H1 (cell line): ENCODE data around the gene SNX7. TPM values are rescaled to one million over a fixed set of nuclear protein-coding genes. Genes with fewer than 3 reads are reported as not detected.

Experiments
- CTCF ChIA-PET: fragments of 300-600 bp; sonication (Branson Sonifier 250); formaldehyde crosslinking; loops from one replicate; lab custom pipeline; 2021; ENCODE audit not compliant: partially characterized antibody; lab: Charles Lee
- POLR2A ChIA-PET: fragments of 300-600 bp; sonication (Branson Sonifier 250); formaldehyde crosslinking; loops from one replicate; lab custom pipeline; 2021; ENCODE audit warnings: inconsistent platforms; ENCODE audit not compliant: partially characterized antibody; lab: Charles Lee
- DNase-seq, 2 experiments: peaks; one replicate each; pipeline versions ENCODE4 v3.0.0 to v3.0.0-alpha.2; 2010 to 2022; ENCODE audit warnings: low spot score in 2 of 2, low read depth in 1 of 2, mixed read lengths in 1 of 2
- FAIRE-seq: peaks from 2 replicates; lab custom pipeline; 2011; peaks lifted over from hg19 to GRCh38; lab: Jason Lieb, UNC
- H2AFZ ChIP-seq: 2 replicates; pipeline ENCODE4 v1.8.1; 2012; ENCODE audit warnings: low read length, inconsistent platforms
- H2AK5ac ChIP-seq: 2 replicates; pipeline ENCODE4 v1.6.1; 2013; ENCODE audit warnings: low read depth, low read length
- H2BK120ac ChIP-seq: replicated peaks from 2 replicates; pipeline ENCODE3; 2013; ENCODE audit warnings: low read depth, low read length, inconsistent platforms
- H2BK12ac ChIP-seq: 2 replicates; pipeline ENCODE4 v1.6.1; 2013; ENCODE audit warnings: low read depth, low read length
- H2BK15ac ChIP-seq: 2 replicates; pipeline ENCODE4 v1.6.1; 2013; ENCODE audit warnings: low read length
- H2BK20ac ChIP-seq: 2 replicates; pipeline ENCODE4 v1.6.1; 2013; ENCODE audit warnings: low read length
- H2BK5ac ChIP-seq: 2 replicates; pipeline ENCODE4 v1.6.1; 2013; ENCODE audit warnings: low read depth, low read length
- H3K14ac ChIP-seq: 2 replicates; pipeline ENCODE4 v1.6.1; 2013; ENCODE audit warnings: inconsistent platforms; ENCODE audit not compliant: insufficient read length
- H3K18ac ChIP-seq: 2 replicates; pipeline ENCODE4 v1.6.1; 2013; ENCODE audit warnings: low read length; ENCODE audit errors: extremely low read depth
- H3K23ac ChIP-seq: 2 replicates; pipeline ENCODE4 v1.6.1; 2013; ENCODE audit warnings: inconsistent platforms; ENCODE audit not compliant: insufficient read length
- H3K23me2 ChIP-seq: 2 replicates; pipeline ENCODE4 v1.6.1; 2013; ENCODE audit warnings: low read depth, low read length
- H3K27ac ChIP-seq: 2 replicates; pipeline ENCODE4 v1.6.1; 2011; ENCODE audit warnings: low read depth, low read length, inconsistent platforms
- H3K27me3 ChIP-seq, 4 experiments: replicated peaks in 1 of 4; 1 replicate in 1 of 4; 2 replicates in 3 of 4; pipeline versions ENCODE4 v1.6.1 to v1.8.1; 2011 to 2013; ENCODE audit warnings: low read length in 3 of 4, mild to moderate bottlenecking in 3 of 4, inconsistent platforms in 2 of 4, mixed read lengths in 2 of 4, moderate library complexity in 1 of 4; ENCODE audit not compliant: control insufficient read depth in 3 of 4, insufficient read depth in 3 of 4; ENCODE audit errors: extremely low read depth in 1 of 4
- H3K36me3 ChIP-seq, 4 experiments: 2 replicates each; pipeline versions ENCODE4 v1.6.1 to v1.8.1; 2011 to 2013; ENCODE audit warnings: mild to moderate bottlenecking in 4 of 4, low read length in 3 of 4, moderate library complexity in 2 of 4, control low read depth in 1 of 4, inconsistent platforms in 1 of 4; ENCODE audit not compliant: insufficient read depth in 4 of 4, control insufficient read depth in 2 of 4
- H3K4ac ChIP-seq: replicated peaks from 2 replicates; pipeline ENCODE3; 2013; ENCODE audit warnings: low read length, low read depth, mixed read lengths, inconsistent platforms; ENCODE audit not compliant: insufficient read length
- H3K4me1 ChIP-seq, 4 experiments: replicated peaks in 1 of 4; 1 replicate in 1 of 4; 2 replicates in 3 of 4; pipeline versions ENCODE4 v1.6.1 to v1.8.1; 2011 to 2013; ENCODE audit warnings: low read length in 3 of 4, inconsistent platforms in 2 of 4, mixed read lengths in 1 of 4; ENCODE audit not compliant: insufficient read depth in 4 of 4, control insufficient read depth in 3 of 4
- H3K4me2 ChIP-seq, 2 experiments: 2 replicates each; pipeline versions ENCODE4 v1.6.1 to v1.8.1; 2011 to 2013; ENCODE audit warnings: low read depth in 2 of 2, low read length in 2 of 2, control low read depth in 1 of 2, inconsistent platforms in 1 of 2, mild to moderate bottlenecking in 1 of 2; ENCODE audit not compliant: insufficient read depth in 1 of 2
- H3K4me3 ChIP-seq, 4 experiments: fragments of 200-600, 300-600 bp in 1 of 4; sonication (generic), shearing (Covaris generic), sonication (Bioruptor Twin) in 1 of 4; 2 replicates each; pipeline versions ENCODE4 v1.5.1 to v1.8.1; 2011 to 2016; ENCODE audit warnings: low read length in 4 of 4, low read depth in 3 of 4, control low read depth in 2 of 4, inconsistent platforms in 2 of 4, mild to moderate bottlenecking in 2 of 4, mixed read lengths in 1 of 4, moderate library complexity in 1 of 4; ENCODE audit not compliant: insufficient read depth in 2 of 4; ENCODE audit errors: extremely low read depth in 1 of 4
- H3K56ac ChIP-seq: replicated peaks from 2 replicates; pipeline ENCODE3; 2013; ENCODE audit warnings: low read depth, mild to moderate bottlenecking, mixed read lengths, low read length, inconsistent platforms; ENCODE audit not compliant: insufficient read length
- H3K79me1 ChIP-seq: 2 replicates; pipeline ENCODE4 v1.6.1; 2013; ENCODE audit warnings: low read depth, low read length, control low read depth
- H3K79me2 ChIP-seq, 2 experiments: 2 replicates each; pipeline versions ENCODE4 v1.6.1 to v1.8.1; 2012 to 2013; ENCODE audit warnings: low read length in 2 of 2, mild to moderate bottlenecking in 2 of 2, inconsistent platforms in 1 of 2; ENCODE audit not compliant: insufficient read depth in 2 of 2, control insufficient read depth in 1 of 2
- H3K9ac ChIP-seq, 4 experiments: replicated peaks in 1 of 4; 1 replicate in 1 of 4; 2 replicates in 3 of 4; pipeline versions ENCODE4 v1.6.1 to v1.8.1; 2011 to 2013; ENCODE audit warnings: low read depth in 3 of 4, low read length in 3 of 4, control low read depth in 2 of 4, mild to moderate bottlenecking in 2 of 4, moderate library complexity in 2 of 4, inconsistent platforms in 1 of 4; ENCODE audit errors: extremely low read depth in 1 of 4
- H3K9me3 ChIP-seq, 2 experiments: 2 replicates each; pipeline versions ENCODE4 v1.6.1 to v1.8.1; 2012 to 2013; ENCODE audit warnings: mild to moderate bottlenecking in 2 of 2, moderate library complexity in 2 of 2, control low read depth in 1 of 2, inconsistent platforms in 1 of 2, low read depth in 1 of 2, low read length in 1 of 2, mixed read lengths in 1 of 2; ENCODE audit not compliant: insufficient read depth in 2 of 2
- H4K20me1 ChIP-seq, 2 experiments: replicated peaks in 1 of 2; 2 replicates each; pipeline versions ENCODE3 to v1.8.1; 2011 to 2013; ENCODE audit warnings: inconsistent platforms in 2 of 2, low read length in 2 of 2, mild to moderate bottlenecking in 1 of 2; ENCODE audit not compliant: insufficient read depth in 2 of 2, control insufficient read depth in 1 of 2
- H4K5ac ChIP-seq: 2 replicates; pipeline ENCODE4 v1.6.1; 2013; ENCODE audit warnings: low read length, low read depth, mixed read lengths, inconsistent platforms; ENCODE audit not compliant: insufficient read length
- H4K8ac ChIP-seq: 2 replicates; pipeline ENCODE4 v1.8.0; 2013; ENCODE audit warnings: mild to moderate bottlenecking, moderate library complexity, low read length, inconsistent platforms; ENCODE audit not compliant: insufficient read depth; ENCODE audit errors: extremely low read depth
- H4K91ac ChIP-seq: replicated peaks from 2 replicates; pipeline ENCODE3; 2013; ENCODE audit warnings: low read length, mixed read lengths, inconsistent platforms; ENCODE audit not compliant: insufficient read length
- CTBP2 ChIP-seq: IDR thresholded peaks from 2 replicates; pipeline ENCODE4 v1.7.0; 2011; ENCODE audit warnings: borderline replicate concordance, mild to moderate bottlenecking, moderate library complexity, mixed read lengths, low read length; ENCODE audit not compliant: insufficient read depth, insufficient read length
- SP4 ChIP-seq: IDR thresholded peaks from 2 replicates; pipeline ENCODE4 v1.6.1; 2012; ENCODE audit warnings: low read length, inconsistent platforms
- polyA plus RNA-seq, 7 experiments: library from polyadenylated mRNA; depleted of rRNA in 3 of 7; stranded (reverse) in 5 of 7; unstranded in 2 of 7; fragments of >200 nt in 5 of 7; fragments of 200-250 nt in 2 of 7; gene quantifications; 1 replicate in 5 of 7; 2 replicates in 1 of 7; 4 replicates in 1 of 7; pipeline versions ENCODE4 v1.2.1 to v1.2.3, GENCODE V29; 2011 to 2013; ENCODE audit warnings: missing spikeins in 2 of 7, mixed read lengths in 2 of 7
- total RNA-seq: library from RNA; stranded (reverse); fragmentation: NEBNext Ultra II Directional; extraction: Animal tissue kit (Norgen Biotek cat#: 25700); gene quantifications from 2 replicates; pipeline ENCODE4 v1.2.1, GENCODE V29; 2021

Gene SNX7
- total and polyA plus RNA-seq, 2 of the 8 experiments (the other 6 are each of a cell fraction or from before 2014, with no cell fraction given) = 9.2 to 23.8 TPM

GRCh38 chr1:98690576-98690975 is 29.1 kb downstream of the SNX7 start:
- H2BK20ac ChIP-seq = no peak overlapping the region
- no peak overlapping the region for H3K4me3 ChIP-seq
- no peaks in the 10 kb centered on the region for H3K27me3 ChIP-seq
- FAIRE-seq (no peak), DNase-seq (no peak)
- H3K23me2 ChIP-seq = no peaks in the 10 kb centered on the region; the same call in 1 of the 2 replicates
- no peak overlapping the region for H2BK12ac ChIP-seq
- no peaks in the 10 kb centered on the region for H3K36me3 ChIP-seq
- H3K4ac ChIP-seq = no peak overlapping the region
- no peak overlapping the region for H3K56ac ChIP-seq
- no peak overlapping the region for H3K14ac ChIP-seq
- no peak overlapping the region for H2AFZ ChIP-seq
- no peak overlapping the region for H4K91ac ChIP-seq
- H3K27ac ChIP-seq = no peak overlapping the region
- H2BK15ac ChIP-seq = no peak overlapping the region
- no peak overlapping the region for H4K8ac ChIP-seq
- no peaks in the 10 kb centered on the region for H3K4me1 ChIP-seq
- no peaks in the 10 kb centered on the region for H3K79me2 ChIP-seq
- H3K79me1 ChIP-seq = no peaks in the 10 kb centered on the region
- H3K9me3 ChIP-seq = no peaks in the 10 kb centered on the region
- H2AK5ac ChIP-seq = no peak overlapping the region
- no peak overlapping the region for H2BK5ac ChIP-seq
- CTCF ChIA-PET = no interaction called here
- no peak overlapping the region for H3K18ac ChIP-seq
- POLR2A ChIA-PET = no interaction called here
- TF ChIP-seq CTBP2 = no peak
- TF ChIP-seq SP4 = no peak
- H4K20me1 ChIP-seq = no peaks in the 10 kb centered on the region
- no peak overlapping the region for H3K9ac ChIP-seq
- no peak overlapping the region for H3K4me2 ChIP-seq
- no peak overlapping the region for H3K23ac ChIP-seq
- no peak overlapping the region for H4K5ac ChIP-seq
- H2BK120ac ChIP-seq = no peak overlapping the region
